Keratinocyte (primary cell): ENCODE results near the gene POLR2J3.
"Not testable (repeated sequence)": the region's sequence is repeated elsewhere in the genome, so short reads cannot be mapped to it uniquely, and the experiment has no call there.

ENCODE experiments used
- CTCF ChIP-seq, 3 experiments: IDR thresholded peaks in 1 of 3; conservative IDR thresholded peaks in 1 of 3; optimal IDR thresholded peaks in 1 of 3; 2 replicates in 2 of 3; 3 replicates in 1 of 3; pipeline versions ENCODE3 to v1.5.1; 2011; ENCODE audit warnings: low read length in 3 of 3, mild to moderate bottlenecking in 3 of 3, moderate library complexity in 2 of 3, control low read depth in 1 of 3, inconsistent platforms in 1 of 3; ENCODE audit not compliant: insufficient read depth in 2 of 3; ENCODE audit errors: extremely low read depth in 1 of 3
- EZH2 ChIP-seq: IDR thresholded peaks from one replicate; pipeline ENCODE4 v1.6.1; 2012; ENCODE audit warnings: inconsistent platforms, mild to moderate bottlenecking, low read length, moderate library complexity

- not testable (repeated sequence) for TF ChIP-seq CTCF (optimal IDR thresholded peaks at IDR 0.05 in 1 of 3, IDR thresholded peaks at IDR 0.05 in 1 of 3, conservative IDR thresholded peaks at IDR 0.05 in 1 of 3; ENCODE audit: extremely low read depth in 1 of 3, insufficient read depth in 2 of 3, low read length in 3 of 3); EZH2
Observed at GRCh38 chr7:102550808-102551422, 21.5 kb downstream of the POLR2J3 start, which contains the start of gene SPDYE2.
